Prostate gland (tissue), 2 donors: ENCODE data around the gene GPBP1.

ENCODE experiments used
- POLR2A ChIP-seq: fragments of 450-650 bp; IDR thresholded peaks from one replicate; pipeline ENCODE4 v1.6.1; 2016; ENCODE audit warnings: antibody characterized with exemption, mild to moderate bottlenecking
- POLR2AphosphoS5 ChIP-seq: sonication (generic); formaldehyde crosslinking; IDR thresholded peaks from one replicate; pipeline ENCODE4 v1.6.1; 2017; ENCODE audit warnings: antibody characterized with exemption
- TF ChIP-seq, protein P1 (sequence below), 4 experiments: fragments of 200-600 bp in 2 of 4; fragments of 450-650 bp in 2 of 4; sonication (generic) in 2 of 4; IDR thresholded peaks; 1 replicate in 3 of 4; 2 replicates in 1 of 4; pipeline ENCODE4 v1.5.1; 2016 to 2019; ENCODE audit warnings: antibody characterized with exemption in 4 of 4, mild to moderate bottlenecking in 2 of 4, moderate library complexity in 2 of 4

GRCh38 chr5:57191163-57191562, 17.3 kb downstream of the GPBP1 start:
- TF ChIP-seq, protein P1, sequence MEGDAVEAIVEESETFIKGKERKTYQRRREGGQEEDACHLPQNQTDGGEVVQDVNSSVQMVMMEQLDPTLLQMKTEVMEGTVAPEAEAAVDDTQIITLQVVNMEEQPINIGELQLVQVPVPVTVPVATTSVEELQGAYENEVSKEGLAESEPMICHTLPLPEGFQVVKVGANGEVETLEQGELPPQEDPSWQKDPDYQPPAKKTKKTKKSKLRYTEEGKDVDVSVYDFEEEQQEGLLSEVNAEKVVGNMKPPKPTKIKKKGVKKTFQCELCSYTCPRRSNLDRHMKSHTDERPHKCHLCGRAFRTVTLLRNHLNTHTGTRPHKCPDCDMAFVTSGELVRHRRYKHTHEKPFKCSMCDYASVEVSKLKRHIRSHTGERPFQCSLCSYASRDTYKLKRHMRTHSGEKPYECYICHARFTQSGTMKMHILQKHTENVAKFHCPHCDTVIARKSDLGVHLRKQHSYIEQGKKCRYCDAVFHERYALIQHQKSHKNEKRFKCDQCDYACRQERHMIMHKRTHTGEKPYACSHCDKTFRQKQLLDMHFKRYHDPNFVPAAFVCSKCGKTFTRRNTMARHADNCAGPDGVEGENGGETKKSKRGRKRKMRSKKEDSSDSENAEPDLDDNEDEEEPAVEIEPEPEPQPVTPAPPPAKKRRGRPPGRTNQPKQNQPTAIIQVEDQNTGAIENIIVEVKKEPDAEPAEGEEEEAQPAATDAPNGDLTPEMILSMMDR (IDR thresholded peaks at IDR 0.05): no peak
- TF ChIP-seq POLR2A: no peak
- TF ChIP-seq POLR2AphosphoS5: no peak
